HG02981 (cell line): ENCODE data around the gene BRIP1.
"Not testable (repeated sequence)": the region's sequence is repeated elsewhere in the genome, so short reads cannot be mapped to it uniquely, and the experiment has no call there.

ENCODE experiments used
- ATAC-seq: cut with Tn5 transposase; IDR thresholded peaks from one replicate; pipeline ENCODE4 v1.9.1; 2021; ENCODE audit warnings: mild to moderate bottlenecking, moderate library complexity; ENCODE audit not compliant: unreplicated experiment

The BRIP1 gene

DNA sequence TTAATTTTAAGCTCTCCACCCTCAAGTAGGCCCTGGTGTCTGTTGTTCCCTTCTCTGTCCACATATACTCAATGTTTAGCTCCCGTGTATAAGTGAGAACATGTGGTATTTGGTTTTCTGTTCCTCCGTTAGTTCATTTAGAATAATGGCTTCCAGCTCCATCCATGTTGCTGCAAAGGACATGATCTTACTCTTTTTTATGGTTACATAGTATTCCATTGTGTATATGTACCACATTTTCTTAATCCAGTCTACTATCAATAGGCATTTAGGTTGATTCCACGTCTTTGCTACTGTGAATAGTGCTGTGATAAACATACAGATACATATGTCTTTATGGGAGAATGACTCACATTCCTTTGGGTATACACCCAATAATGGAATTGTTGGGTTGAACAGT lies 160.9 kb downstream of the BRIP1 start:
- no peak for ATAC-seq

DNA sequence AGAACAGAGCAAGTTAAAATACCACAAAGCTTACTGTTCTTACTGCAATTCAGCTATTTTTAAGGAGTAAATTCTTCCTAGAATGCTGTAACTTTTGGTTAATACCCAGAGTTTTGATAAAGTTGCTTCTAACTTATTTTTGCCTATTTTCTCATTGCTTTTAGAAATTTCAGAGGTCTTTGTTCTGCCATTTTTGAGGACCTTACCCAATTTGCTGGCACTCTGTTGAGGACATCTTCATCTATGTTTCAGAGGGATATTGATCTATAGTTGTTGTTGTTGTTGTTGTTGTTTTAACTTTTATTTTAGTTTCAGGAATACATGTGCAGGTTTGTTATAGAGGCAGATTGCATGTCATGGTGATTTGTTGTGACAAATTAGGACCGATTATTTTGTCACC lies 161.3 kb downstream of the BRIP1 start:
- no peak for ATAC-seq

DNA sequence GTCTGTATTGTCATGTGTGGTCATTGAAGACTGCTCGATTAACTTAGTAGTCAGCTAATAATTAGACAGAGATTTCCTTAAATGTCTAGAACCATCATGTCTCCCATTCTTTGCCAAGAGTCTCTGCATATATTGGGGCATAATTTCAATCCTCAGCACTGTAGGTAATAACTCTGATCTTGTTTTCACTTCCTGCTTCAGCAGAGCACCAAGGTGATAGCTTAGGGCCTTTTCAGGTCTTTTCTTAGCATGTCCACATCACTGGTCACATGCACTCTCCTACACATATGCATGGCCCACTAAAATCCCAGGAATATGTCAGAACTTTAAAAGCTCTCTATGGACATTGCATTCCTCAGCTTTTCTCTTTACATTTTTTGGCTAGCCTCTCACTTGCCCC lies 162.0 kb downstream of the BRIP1 start:
- ATAC-seq: no peak

DNA sequence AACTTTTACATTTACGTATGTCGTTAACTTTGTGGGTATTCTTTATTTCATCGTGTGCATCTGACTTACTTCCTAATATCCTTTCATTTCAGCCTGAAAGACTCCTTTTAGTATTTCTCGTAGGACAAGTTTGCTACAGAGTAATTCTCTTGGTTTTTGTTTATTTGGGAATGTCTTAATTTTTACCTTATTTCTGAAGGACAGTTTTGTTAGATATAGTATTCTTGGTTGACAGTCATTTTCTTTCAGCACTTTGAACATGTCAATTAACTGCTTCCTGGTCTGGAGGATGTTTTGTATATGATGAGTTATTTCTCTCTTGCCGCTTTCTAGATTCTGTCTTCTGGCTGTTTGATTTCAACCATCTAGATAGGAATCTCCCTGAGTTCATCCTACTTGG lies 163.1 kb downstream of the BRIP1 start:
- no peak for ATAC-seq

DNA sequence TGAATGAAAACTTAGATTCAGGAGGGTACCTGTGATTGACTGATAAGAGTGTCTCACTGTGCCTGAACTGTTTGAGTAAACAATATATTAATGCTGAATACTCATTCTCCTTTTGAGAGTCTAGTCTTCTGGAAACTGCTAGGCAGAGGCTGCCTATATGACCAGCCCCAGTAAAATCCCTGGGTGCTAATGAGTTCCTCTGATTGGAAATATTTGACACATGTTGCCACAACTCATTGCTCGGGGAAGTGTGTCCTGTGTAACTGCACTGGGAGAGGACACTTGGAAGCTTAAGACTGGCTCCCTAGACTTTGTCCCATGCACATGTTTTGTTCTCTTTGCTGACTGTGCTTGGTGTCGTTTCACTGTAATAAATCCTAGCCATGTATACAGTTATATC lies 163.6 kb downstream of the BRIP1 start:
- ATAC-seq: no peak

DNA sequence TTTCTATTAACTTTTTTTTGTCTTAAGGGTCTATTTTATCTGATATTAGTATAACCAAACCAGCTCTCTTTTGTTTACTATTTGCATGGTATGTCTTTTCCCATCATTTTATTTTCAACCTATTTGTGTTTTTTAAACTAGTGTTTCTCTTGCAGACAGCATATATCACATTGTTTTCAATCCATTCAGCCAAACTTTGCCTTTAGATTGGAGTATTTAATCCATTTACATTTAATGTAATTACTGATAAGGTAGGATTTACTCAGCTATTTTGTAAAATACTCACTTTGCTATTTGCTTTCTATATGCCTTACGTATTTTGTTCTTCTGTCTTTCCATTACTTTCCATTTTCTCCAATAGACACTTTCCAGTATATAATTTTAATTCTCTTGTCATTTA lies 164.3 kb downstream of the BRIP1 start:
- no peak for ATAC-seq

DNA sequence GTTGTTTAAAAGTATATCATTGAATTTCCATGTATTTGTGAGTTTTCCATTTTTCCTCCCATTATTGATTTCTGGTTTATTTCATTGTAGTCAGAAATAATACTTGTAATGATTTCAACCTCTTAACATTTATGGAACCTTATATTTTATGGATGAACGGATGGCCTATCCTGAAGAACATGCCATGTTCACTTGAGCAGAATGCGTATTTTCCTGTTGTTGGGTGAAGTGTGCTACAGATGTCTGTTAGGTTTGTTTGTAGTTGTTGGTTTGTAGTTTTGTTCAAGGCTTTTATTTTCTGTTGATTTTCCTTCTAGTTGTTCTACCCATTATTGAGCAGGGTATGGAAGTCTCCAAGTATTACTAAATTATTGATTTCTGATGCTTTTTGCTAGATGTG lies 165.1 kb downstream of the BRIP1 start:
- no peak for ATAC-seq

DNA sequence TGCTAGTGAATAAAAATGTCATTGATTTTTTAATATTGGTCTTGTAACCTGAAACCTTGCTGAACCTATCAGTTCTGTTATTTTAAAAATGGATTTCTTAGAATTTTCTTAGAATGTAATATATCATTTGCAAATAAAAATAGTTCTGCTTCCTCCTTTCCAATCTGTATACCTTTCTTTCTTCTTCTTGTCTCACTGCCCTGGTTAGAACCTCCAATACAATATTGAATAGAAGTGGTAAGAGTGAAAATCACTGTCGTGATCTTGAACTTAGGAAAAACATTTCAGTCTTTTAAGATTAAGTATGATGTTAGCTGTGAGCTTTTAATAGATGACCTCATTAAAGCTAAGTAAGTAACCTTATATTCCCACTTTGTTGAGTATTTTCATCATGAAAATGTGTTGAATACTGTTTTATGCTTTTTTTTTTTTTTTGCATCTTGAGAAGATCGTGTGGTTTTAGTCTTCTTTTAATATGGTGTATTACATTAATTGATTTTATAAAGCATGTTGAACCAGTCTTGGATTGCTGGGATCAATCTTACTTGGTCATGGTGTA lies 167.5 kb downstream of the BRIP1 start:
- no peak for ATAC-seq

DNA sequence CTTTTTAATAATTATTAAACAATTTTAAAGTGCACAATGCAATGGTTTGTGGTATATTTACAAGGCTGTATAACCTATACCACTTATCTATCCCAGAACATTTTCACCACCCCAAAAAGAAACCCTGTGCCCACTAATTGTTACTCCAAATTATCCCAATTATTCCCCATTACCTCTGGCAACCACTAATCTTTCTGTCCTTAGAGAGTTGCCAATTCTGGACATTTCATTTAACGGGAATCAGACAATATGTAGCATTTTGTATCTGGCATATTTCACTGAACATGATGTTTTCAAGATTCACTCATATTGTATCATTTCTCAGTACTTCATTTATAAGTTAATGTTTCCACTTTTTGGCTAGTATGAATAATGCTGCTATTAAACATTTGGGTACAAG lies 169.2 kb downstream of the BRIP1 start:
- no peak for ATAC-seq

DNA sequence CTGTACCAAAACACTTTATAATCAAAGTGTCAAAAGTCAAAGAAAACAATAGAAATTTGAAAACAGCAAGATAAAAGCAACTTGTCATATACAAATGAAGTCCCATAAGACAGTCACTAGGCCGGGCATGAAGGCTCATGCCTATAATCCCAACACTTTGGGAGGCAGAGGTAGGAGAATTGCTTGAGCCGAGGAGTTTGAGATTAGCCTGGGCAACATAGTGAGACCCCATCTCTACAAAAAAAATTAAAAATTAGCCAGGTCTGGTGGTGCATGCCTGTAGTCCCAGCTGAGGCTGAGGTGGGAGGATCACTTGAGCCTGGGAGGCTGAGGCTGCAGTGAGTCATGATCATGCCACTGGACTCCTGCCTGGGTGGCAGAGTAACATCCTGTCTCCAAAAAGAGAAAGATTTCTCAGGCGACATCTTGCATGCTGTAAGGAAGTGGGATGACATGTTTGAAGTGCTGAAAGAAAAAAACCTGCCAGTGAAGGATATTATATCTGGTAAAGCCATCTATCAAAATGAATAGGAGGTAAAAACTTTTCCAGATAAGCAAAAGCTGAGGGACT lies 173.6 kb downstream of the BRIP1 start:
- ATAC-seq: no peak

DNA sequence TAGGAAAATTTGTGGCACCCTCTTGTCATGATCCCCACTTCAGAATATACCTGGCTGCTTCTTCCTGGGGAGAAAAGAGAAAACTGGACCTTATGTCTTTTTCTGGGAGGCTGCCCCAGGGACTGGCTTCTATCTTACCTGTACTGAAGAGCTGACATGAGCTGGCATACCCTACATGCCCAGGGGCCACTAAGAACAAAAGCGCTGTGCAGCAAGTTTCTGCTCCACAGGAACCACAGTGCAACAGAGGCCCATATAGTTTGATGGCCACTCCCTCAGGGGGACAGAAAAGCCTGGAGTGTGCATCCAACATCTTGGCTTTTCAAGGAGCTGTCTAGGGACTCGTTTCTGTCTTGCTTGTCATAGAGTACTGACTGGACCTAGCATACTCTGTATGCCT lies 175.6 kb downstream of the BRIP1 start:
- no peak for ATAC-seq

DNA sequence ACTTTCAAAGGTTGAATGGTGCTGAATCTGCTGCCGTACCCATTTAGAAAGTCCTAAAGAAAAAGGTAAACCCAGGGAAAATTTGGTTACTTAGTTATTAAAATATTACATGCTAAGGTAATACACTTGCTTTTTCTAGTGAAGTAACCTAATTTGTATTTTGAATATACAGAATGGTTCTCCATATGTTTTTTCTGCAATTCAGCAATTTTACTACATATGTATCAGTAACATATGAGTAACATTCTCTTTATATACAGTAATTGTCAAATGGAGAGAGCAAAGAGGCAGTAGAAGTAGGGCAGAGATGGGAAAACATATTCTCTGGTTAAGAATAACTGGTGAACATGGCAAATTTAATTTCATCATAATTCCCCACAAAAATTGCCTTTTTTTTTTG lies 177.2 kb downstream of the BRIP1 start:
- no peak for ATAC-seq

DNA sequence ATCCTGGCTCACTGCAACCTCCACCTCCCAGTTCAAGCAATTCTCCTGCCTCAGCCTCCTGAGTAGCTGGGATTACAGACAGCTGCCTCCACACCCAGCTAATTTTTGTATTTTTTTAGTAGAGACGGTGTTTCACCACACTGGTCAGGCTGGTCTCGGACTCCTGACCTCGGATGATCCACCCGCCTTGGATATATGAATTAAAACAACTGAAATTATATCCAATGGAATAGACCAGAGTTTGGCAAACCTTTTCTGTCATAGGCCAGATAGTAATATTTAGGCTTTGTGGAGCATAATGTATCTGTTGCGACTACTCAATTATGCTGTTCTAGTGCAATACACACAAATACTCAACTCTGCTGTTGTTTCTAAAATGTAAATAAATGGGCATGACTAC lies 178.5 kb downstream of the BRIP1 start:
- ATAC-seq: no peak

DNA sequence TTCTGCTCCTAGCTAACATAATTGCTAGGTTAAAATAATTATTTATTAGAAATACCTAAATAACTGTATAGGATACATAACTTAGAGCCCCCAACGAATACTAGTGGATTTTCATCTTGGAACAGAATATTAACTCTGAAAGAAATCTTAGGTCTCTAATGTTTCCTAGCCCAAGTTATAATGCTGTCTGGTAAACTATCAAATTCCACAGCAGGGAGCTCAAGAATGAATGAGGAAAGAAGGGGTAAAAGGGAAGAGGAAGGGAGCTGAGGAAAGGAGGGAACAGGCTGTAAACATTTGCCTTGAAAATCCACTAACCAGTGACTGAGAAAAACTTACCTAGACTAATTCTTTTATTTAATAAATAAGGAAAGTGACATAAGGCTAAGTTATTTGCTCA lies 179.2 kb downstream of the BRIP1 start:
- no peak for ATAC-seq

DNA sequence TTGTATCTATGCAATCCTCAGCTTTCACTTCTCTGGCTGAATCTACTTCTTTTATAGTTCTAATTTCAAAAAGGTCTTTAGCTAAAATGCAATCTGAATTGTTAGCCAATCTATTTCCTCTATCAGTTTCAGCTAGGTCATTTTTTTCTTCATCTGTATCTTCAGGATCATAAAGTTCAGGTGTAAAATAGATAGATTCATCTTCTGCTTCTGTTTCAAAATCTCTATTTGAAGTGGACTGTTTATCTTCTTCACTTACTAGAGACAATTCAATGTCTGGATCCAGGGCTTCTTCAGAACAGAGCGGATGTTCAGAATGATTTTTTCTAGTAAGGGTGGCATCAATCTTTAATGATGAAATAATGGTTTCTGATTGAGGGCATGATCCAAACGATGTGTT lies 179.9 kb downstream of the BRIP1 start:
- ATAC-seq: no peak

DNA sequence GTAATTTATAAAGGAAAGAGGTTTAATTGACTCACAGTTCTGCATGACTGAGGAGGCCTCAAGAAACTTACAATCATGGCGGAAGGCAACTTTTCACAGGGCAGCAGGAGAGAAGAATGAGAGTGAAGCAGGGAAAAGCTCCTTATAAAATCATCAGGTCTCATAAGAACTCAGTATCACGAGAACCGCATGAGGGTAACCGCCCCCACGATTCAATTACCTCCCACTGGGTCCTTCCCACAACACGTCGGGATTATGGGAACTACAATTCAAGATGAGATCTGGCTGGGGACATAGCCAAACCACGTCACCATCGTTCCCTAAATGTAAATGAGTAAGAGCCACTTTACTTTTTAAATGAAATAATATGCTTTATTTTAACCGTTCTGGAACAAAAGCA lies 182.4 kb downstream of the BRIP1 start:
- ATAC-seq: no peak

DNA sequence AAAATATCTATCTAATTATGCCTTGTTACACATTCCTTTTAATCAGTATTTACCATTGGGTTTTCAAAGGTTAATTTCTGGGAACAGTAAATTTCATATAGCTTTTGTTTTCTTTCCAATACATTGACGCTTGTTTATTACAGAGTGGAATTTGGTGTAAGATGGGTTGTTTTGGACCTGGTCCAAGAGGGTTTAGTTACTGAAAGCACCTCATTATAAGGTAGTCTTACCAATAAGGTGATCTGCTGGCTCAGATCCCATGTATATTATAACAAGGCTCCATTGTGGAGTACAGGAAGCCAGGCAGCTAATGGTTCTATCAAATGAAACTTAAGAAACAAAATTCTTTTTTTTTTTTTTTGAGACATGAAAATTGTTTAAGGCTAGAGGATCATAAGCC lies 185.0 kb downstream of the BRIP1 start:
- no peak for ATAC-seq

DNA sequence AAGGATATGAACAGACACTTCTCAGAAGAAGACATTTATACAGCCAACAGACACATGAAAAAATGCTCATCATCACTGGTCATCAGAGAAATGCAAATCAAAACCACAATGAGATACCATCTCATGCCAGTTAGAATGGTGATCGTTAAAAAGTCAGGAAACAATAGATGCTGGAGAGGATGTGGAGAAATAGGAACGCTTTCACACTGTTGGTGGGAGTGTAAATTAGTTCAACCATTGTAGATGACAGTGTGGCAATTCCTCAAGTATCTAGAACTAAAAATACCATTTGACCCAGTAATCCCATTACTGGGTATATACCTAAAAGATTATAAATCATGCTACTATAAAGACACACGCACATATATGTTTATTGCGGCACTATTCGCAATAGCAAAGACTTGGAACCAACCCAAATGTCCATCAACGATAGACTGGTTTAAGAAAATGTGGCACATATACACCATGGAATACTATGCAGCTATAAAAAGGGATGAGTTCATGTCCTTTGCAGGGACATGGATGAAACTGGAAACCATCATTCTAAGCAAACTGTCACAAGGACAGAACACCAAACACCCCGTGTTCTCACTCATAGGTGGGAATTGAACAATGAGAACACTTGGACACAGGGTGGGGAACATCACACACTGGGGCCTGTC lies 186.0 kb downstream of the BRIP1 start:
- not testable (repeated sequence) for ATAC-seq

DNA sequence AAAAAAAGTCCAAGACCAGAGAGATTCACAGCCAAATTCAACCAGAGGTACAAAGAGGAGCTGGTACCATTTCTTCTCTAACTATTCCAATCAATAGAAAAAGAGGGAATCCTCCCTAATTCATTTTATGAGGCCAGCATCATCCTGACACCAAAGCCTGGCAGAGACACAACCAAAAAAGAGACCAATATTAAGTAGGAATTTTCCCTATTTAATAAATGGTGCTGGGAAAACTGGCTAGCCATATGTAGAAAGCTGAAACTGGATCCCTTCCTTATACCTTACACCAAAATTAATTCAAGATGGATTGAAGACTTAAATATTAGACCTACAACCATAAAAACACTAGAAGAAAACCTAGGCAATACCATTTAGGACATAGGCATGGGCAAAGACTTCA lies 186.8 kb downstream of the BRIP1 start:
- ATAC-seq: not testable (repeated sequence)

DNA sequence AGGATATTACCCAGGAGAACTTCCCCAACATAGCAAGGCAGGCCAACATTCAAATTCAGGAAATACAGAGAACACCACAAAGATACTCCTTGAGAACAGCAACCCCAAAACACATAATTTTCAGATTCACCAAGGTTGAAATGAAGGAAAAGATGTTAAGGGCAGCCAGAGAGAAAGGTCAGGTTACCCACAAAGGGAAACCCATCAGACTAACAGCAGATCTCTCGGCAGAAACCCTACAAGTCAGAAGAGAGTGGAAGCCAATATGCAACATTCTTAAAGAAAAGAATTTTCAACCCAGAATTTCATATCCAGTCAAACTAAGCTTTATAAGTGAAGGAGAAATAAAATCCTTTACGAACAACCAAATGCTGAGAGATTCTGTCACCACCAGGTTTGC lies 188.7 kb downstream of the BRIP1 start:
- not testable (repeated sequence) for ATAC-seq

DNA sequence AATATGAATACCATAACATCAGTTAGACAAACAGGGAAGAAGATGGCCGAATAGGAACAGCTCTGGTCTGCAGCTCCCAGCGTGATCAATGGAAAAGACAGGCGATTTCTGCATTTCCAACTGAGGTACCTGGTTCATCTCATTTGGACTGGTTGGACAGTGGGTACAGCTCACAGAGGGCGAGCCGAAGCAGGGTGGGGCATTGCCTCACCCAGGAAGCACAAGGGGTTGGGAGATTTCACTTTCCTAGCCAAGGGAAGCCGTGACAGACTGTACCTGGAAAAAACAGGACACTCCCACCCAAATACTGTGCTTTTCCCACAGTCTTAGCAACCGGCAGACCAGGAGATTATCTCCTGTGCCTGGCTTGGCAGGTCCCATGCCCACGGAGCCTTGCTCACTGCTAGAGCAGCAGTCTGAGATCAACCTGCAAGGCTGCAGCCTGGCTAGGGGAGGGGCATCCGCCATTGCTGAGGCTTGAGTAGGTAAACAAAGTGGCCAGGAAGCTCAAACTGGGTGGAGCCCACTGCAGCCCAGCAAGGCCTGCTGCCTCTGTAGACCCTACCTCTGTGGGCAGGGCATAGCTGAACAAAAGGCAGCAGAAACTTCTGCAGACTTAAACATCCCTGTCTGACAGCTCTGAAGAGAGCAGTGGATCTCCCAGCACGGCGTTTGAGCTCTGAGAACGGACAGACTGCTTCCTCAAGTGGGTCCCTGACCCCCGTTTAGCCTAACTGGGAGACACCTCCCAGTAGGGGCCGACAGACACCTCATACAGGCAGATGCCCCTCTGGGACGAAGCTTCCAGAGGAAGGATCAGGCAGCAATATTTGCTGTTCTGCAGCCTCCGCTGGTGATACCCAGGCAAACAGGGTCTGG lies 190.1 kb downstream of the BRIP1 start:
- not testable (repeated sequence) for ATAC-seq

DNA sequence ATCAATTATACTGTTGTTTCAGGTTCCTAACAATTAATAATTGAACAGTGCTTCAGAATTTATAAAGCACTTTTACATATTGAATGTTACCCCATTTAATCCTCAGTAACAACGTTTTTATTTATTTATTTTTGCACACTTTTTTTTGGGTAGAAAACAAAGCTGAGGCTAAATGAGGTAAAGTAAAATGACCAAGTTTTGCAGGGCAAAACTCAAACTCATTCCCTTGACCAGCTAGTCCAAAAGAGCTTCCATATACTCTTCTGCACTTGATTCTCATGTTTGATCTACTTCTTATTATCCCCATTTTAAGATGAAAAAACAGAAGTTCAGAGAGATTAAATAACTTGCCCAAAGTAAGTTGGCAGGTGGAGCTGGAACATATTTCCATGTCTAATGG lies 191.2 kb downstream of the BRIP1 start:
- no peak for ATAC-seq
